ENCODE data around the gene DNASE1L2.

DNA sequence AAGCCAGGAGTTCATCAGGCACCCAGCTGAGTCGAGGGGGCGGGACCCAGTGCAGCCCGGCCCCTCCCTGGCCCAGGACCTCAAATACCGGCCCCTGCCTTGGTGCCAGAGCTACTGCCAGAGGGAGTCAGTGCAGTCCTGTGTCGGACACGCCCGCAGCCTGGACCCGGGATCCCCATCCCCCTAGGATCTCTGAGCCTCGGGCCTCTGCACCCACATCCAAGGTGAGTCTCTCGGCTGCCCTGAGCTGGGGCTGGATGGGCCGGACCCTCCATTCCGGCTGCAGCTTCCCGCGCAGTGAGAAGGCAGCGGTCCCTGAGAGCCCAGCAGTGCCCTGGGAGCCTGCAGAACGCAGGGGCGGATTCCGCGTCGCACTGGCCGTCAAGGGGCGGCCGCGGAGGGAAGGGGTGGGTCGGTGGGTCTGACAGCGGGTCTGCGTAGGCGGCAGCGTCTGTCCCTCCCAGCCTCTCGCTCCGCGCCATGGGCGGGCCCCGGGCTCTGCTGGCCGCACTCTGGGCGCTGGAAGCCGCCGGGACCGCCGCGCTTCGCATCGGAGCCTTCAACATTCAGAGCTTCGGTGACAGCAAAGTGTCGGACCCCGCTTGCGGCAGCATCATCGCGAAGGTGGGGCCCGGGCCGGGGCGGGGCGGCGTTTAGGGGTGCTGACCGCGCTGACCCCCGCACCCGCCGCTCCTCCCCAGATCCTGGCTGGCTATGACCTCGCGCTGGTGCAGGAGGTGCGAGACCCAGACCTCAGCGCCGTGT lies at the start of gene DNASE1L2:
- TF ChIP-seq, protein P1, sequence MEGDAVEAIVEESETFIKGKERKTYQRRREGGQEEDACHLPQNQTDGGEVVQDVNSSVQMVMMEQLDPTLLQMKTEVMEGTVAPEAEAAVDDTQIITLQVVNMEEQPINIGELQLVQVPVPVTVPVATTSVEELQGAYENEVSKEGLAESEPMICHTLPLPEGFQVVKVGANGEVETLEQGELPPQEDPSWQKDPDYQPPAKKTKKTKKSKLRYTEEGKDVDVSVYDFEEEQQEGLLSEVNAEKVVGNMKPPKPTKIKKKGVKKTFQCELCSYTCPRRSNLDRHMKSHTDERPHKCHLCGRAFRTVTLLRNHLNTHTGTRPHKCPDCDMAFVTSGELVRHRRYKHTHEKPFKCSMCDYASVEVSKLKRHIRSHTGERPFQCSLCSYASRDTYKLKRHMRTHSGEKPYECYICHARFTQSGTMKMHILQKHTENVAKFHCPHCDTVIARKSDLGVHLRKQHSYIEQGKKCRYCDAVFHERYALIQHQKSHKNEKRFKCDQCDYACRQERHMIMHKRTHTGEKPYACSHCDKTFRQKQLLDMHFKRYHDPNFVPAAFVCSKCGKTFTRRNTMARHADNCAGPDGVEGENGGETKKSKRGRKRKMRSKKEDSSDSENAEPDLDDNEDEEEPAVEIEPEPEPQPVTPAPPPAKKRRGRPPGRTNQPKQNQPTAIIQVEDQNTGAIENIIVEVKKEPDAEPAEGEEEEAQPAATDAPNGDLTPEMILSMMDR (IDR thresholded peaks at IDR 0.05): no peak
- TF ChIP-seq POLR2A (IDR thresholded peaks at IDR 0.05): no peak
